Measurements from ENCODE around the gene VEGFA. TPM values are rescaled to one million over a fixed set of nuclear protein-coding genes. Genes with fewer than 3 reads are reported as not detected.

VEGFA gene
- total RNA-seq, 4 donors from 2014 or later = 28.0 to 107 (median 80.8) TPM

GRCh38 chr6:43821101-43821886 lies 51.3 kb downstream of the VEGFA start:
- TF ChIP-seq POLR2A (IDR thresholded peaks at IDR 0.05) (no peak), CTCF (IDR thresholded peaks at IDR 0.05) (no peak)
- 57 to 72% methylated on average over 4 of the region's 4 CpGs for WGBS, 2 donors
- H3K27ac ChIP-seq = no peak overlapping the region
- no peak for DNase-seq
- no peak overlapping the region for H3K4me3 ChIP-seq
- H3K36me3 ChIP-seq = no peaks in the 10 kb centered on the region
- H3K27me3 ChIP-seq = no peaks in the 10 kb centered on the region
- intact Hi-C loops (cut with DNase I) = no loop called here
- no peaks in the 10 kb centered on the region for H3K4me1 ChIP-seq
- no peaks in the 10 kb centered on the region for H3K9me3 ChIP-seq

- TF ChIP-seq CTCF (IDR thresholded peaks at IDR 0.05) = no peak
- no peak for TF ChIP-seq POLR2A (IDR thresholded peaks at IDR 0.05)
- Histone ChIP-seq H3K4me3 (no peak overlapping the region), H3K36me3 (no peaks in the 10 kb centered on the region), H3K9me3 (no peaks in the 10 kb centered on the region), H3K27me3 (peaks cover 0 to 5% (median 0%) of the 10 kb centered on the region in 4 donors), H3K27ac (no peak overlapping the region), H3K4me1 (no peaks in the 10 kb centered on the region)
- no peak for DNase-seq
- intact Hi-C loops (cut with DNase I) = no loop called here
- WGBS, 2 donors = 87 to 97% methylated on average over 3 to 7 of the region's 9 CpGs
Observed at GRCh38 chr6:43823390-43823789, 53.4 kb downstream of the VEGFA start.

GRCh38 chr6:43823879-43824702 lies 54.1 kb downstream of the VEGFA start:
- Histone ChIP-seq H3K27ac (no peak overlapping the region), H3K4me3 (no peak overlapping the region), H3K4me1 (no peaks in the 10 kb centered on the region), H3K27me3 (peaks cover 0 to 5% (median 0%) of the 10 kb centered on the region in 4 donors), H3K36me3 (no peaks in the 10 kb centered on the region), H3K9me3 (no peaks in the 10 kb centered on the region)
- no peak for TF ChIP-seq POLR2A (IDR thresholded peaks at IDR 0.05)
- TF ChIP-seq CTCF (IDR thresholded peaks at IDR 0.05) = no peak
- intact Hi-C loops (cut with DNase I) = no loop called here
- 64 to 77% methylated on average over 8 to 9 of the region's 11 CpGs for WGBS, 2 donors
- no peak for DNase-seq

- Histone ChIP-seq H3K36me3 (no peaks in the 10 kb centered on the region), H3K4me1 (no peaks in the 10 kb centered on the region), H3K27me3 (peaks cover 0 to 5% (median 0%) of the 10 kb centered on the region in 4 donors), H3K9me3 (no peaks in the 10 kb centered on the region), H3K4me3 (no peak overlapping the region), H3K27ac (no peak overlapping the region)
- DNase-seq = no peak
- TF ChIP-seq POLR2A (IDR thresholded peaks at IDR 0.05) (no peak), CTCF (IDR thresholded peaks at IDR 0.05) (no peak)
- intact Hi-C loops (cut with DNase I) = no loop called here
- WGBS, 2 donors = 48 to 51% methylated on average over 2 of the region's 2 CpGs
Observed at GRCh38 chr6:43824703-43825064, 54.7 kb downstream of the VEGFA start.

Data from esophagus squamous epithelium (tissue), 5 donors.